GM13976 (cell line): ENCODE measurements around the gene HIF3A.
"Not testable (repeated sequence)": the region's sequence is repeated elsewhere in the genome, so short reads cannot be mapped to it uniquely, and the experiment has no call there.

Source experiments
- DNase-seq: peaks from one replicate; pipeline ENCODE4 v3.0.0; 2012; ENCODE audit warnings: low spot score
- CTCF ChIP-seq: IDR thresholded peaks from 2 replicates; pipeline ENCODE4 v1.5.1; 2012; ENCODE audit warnings: borderline replicate concordance, mild to moderate bottlenecking; ENCODE audit not compliant: insufficient read depth; ENCODE audit errors: extremely low read depth, missing control alignments, control extremely low read depth
- in situ Hi-C: fragments of 300-500 bp; cut with MboI; formaldehyde crosslinking; loops from one replicate; pipeline ENCODE4 v1.12.0; 2022; ENCODE audit warnings: low sequenced_read_pairs, mixed read lengths, inconsistent platforms; ENCODE audit not compliant: unreplicated experiment

The HIF3A gene

GRCh38 chr19:46311444-46311843 is 14.6 kb downstream of the HIF3A start:
- no peak for DNase-seq
- TF ChIP-seq CTCF, result no peak
- in situ Hi-C loops, result no loop called here

DNA sequence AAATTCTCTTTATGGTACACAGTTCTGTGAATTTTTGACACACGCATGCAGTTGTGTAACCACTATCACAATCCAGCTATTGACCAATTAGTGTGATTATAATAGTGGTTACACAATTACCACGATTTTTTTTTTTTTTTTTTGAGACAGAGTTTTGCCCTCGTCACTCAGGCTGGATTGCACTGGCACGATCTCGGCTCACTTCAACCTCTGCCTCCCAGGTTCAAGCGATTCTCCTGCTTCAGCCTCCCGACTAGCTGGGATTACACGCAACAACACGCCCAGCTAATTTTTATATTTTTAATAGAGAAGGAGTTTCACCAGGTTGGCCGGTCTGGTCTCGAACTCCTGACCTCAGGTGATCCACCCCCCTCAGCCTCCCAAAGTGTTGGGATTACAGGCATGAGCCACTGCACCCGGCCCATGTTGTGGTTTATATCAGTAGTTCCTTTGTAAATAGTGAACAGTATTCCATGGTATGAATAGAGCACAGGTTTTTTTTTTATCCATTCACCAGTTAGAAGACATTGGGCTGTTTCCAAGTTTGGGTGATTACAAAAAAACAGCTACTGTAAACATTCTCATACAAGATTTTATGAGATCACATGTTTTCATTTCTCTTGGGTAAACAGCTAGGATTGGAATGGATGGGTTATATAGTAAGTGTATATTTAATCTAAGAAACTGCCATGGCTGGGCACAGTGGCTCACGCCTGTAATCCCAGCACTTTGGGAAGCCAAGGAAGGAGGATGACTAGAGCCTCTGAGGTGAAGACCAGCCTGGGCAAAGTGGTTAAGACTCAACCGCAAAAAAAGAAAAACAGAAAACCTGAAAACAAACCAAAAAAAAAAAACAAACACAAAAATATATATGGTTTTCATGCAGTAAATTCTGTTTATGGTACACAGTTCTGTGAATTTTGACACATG is 17.0 kb downstream of the HIF3A start:
- DNase-seq, in situ Hi-C loops: not testable (repeated sequence)

- TF ChIP-seq CTCF, result no peak
Measured at GRCh38 chr19:46317339-46317738, 20.5 kb downstream of the HIF3A start.

DNA sequence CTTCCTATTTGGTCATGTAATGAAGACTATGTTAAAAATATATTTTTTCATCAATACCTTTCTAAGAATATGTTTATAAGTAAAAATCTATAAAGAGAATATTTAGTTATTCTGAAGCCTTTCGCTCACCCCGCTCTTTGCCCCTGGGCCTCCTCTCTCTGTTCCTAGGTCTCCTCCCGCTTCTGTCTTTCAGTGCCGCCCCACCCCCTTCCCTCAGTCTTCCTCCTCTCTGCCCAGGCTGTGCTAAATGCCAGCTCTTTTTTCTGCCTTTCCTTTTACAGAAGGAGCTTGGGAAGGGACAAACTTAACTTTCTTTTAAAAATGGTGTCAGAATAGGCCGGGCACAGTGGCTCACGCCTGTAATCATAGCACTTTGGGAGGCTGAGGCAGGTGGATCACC is 22.8 kb downstream of the HIF3A start:
- no peak for DNase-seq
- in situ Hi-C loops, result no loop called here
- TF ChIP-seq CTCF, result no peak

More at GRCh38 chr19:46317339-46317738, 20.5 kb downstream of the HIF3A start:
- no peak for DNase-seq
- in situ Hi-C loops, result no loop called here

DNA sequence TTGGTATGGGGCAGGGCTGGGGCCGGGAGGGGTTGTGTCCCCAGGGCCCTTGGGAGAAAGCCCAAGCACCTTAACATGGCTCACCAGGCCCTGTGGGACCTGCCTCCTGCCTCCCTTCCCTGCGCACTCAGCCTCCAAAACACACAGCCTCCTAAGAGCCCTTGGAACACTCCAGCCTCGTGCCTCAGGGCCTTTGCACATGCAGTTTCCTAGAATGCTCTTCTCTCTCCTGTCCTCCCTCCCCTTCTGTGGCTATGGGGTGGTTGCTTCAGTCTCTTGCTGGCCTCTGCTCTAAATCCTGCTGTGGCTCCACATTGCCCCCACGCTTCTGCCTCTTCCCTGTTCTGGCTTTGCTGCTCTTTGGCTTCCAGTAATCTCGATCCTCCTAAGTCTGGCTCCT is 23.7 kb downstream of the HIF3A start:
- no peak for TF ChIP-seq CTCF
- in situ Hi-C loops, result no loop called here
- DNase-seq, result no peak

DNA sequence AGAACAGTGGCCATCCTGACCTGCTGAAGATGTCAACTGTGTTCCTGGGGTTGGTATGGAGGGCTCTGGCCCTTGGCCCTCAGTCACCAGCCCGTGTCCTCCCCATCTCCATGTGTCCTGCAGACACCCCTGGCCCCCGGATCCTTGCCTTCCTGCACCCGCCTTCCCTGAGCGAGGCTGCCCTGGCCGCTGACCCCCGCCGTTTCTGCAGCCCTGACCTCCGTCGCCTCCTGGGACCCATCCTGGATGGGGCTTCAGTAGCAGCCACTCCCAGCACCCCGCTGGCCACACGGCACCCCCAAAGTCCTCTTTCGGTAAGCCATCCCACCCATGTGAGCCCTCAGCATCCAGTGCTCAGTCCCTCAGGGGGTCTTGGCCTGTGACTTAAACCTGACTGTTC is 24.8 kb downstream of the HIF3A start:
- TF ChIP-seq CTCF, result no peak
- in situ Hi-C loops, result no loop called here
- no peak for DNase-seq

DNA sequence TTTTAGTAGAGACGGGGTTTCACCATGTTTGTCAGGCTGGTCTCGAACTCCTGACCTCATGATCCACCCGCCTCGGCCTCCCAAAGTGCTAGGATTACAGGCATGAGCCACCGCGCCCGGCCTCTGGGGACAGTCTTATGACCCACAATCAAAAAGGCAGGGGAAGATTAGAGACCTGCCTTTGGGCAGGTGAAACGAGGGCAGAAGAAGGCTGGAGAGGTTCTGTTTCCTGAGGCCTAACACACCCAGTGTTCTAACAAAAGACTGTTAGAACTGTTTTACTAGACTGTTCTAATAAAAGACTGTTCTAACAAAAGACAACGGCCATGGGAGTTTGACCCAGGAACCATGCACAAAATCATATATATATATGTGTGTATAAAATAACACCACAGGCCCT is 26.4 kb downstream of the HIF3A start:
- DNase-seq, in situ Hi-C loops: not testable (repeated sequence)

GRCh38 chr19:46324277-46324676 is 27.4 kb downstream of the HIF3A start:
- no peak for DNase-seq
- no peak for TF ChIP-seq CTCF
- in situ Hi-C loops, result no loop called here
